ENCODE results near the gene SLC17A6. TPM values are rescaled to one million over a fixed set of nuclear protein-coding genes. Genes with fewer than 3 reads are reported as not detected.

SLC17A6 gene
- total RNA-seq, 2 experiments from 2014 or later, result not detected

DNA sequence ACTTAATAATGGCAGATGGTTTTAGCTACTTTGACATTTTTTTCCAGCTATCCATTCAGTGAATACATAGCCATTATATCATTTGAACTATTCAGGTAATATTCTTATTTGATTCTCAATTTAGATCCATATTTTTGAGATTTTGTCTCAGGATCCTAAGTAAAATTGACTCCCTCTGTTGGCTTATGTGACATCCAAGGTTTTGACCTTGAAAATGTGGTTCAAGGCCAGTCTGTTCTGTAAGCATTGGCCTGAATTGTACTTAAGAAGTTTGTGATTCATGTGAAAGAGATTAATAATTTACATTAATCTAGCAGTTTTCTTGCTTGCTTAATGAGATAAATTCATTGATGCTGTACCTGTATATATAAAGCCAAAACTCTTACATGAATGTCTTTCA lies 1.6 kb upstream of the SLC17A6 start:
- H3K9me2 ChIP-seq (ENCODE audit: insufficient read depth, low read length), result no peaks in the 10 kb centered on the region
- no peak overlapping the region for H3K4me3 ChIP-seq (ENCODE audit: low read depth, low read length, poor library complexity, severe bottlenecking)
- POLR2A ChIA-PET, result no interaction called here
- intact Hi-C loops (cut with micrococcal nuclease; ENCODE audit: unreplicated experiment), result no loop called here
- CTCF ChIA-PET (ENCODE audit: unreplicated experiment), result no interaction called here
- no peaks in the 10 kb centered on the region for H3K4me1 ChIP-seq (ENCODE audit: insufficient read depth, low read length, poor library complexity, severe bottlenecking)
- H2AFZ ChIP-seq (ENCODE audit: low read length), result no peak overlapping the region
- TF ChIP-seq, protein P1, sequence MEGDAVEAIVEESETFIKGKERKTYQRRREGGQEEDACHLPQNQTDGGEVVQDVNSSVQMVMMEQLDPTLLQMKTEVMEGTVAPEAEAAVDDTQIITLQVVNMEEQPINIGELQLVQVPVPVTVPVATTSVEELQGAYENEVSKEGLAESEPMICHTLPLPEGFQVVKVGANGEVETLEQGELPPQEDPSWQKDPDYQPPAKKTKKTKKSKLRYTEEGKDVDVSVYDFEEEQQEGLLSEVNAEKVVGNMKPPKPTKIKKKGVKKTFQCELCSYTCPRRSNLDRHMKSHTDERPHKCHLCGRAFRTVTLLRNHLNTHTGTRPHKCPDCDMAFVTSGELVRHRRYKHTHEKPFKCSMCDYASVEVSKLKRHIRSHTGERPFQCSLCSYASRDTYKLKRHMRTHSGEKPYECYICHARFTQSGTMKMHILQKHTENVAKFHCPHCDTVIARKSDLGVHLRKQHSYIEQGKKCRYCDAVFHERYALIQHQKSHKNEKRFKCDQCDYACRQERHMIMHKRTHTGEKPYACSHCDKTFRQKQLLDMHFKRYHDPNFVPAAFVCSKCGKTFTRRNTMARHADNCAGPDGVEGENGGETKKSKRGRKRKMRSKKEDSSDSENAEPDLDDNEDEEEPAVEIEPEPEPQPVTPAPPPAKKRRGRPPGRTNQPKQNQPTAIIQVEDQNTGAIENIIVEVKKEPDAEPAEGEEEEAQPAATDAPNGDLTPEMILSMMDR (conservative IDR thresholded peaks at IDR 0.05; ENCODE audit: low read length), result no peak
- TF ChIP-seq EZH2phosphoT487 (IDR thresholded peaks at IDR 0.05; ENCODE audit: borderline replicate concordance, low read depth, low read length), result no peak
- H3K9me3 ChIP-seq (ENCODE audit: low read length), result no peaks in the 10 kb centered on the region
- H3K27ac ChIP-seq (ENCODE audit: low read depth, low read length, poor library complexity, severe bottlenecking), result no peak overlapping the region
- BruUV-seq (replicated peaks), result no TSS peak
- no peak for DNase-seq (ENCODE audit: low spot score)
- H3K36me3 ChIP-seq (ENCODE audit: insufficient read depth, low read length), result no peaks in the 10 kb centered on the region
- no peaks in the 10 kb centered on the region for H3K79me2 ChIP-seq (ENCODE audit: insufficient read depth, low read depth, low read length)
- H4K20me1 ChIP-seq (ENCODE audit: insufficient read depth, low read length), result no peaks in the 10 kb centered on the region
- H3K4me2 ChIP-seq (ENCODE audit: low read length), result no peak overlapping the region

DNA sequence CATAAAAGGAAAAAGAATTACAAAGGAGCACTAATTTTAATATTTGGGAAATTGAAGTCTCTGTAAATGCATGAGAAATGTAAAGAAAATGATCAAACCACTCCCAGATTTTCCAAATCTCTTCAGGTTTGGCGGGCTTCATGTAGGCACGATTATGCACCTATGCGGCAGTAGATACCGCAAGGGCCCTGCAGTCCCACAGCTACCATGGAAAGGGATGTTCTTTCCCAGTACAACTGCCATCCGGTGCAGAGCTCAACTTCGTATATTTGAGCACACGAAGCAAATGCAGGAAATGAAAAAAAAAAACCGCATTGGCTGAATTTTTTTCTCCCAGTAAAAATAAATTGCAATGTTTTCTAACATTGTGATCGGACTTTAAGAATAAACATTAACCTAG lies 1.4 kb downstream of the SLC17A6 start:
- H3K4me2 ChIP-seq (ENCODE audit: low read length), result no peak overlapping the region
- no peaks in the 10 kb centered on the region for H3K4me1 ChIP-seq (ENCODE audit: insufficient read depth, low read length, poor library complexity, severe bottlenecking)
- H4K20me1 ChIP-seq (ENCODE audit: insufficient read depth, low read length), result no peaks in the 10 kb centered on the region
- H2AFZ ChIP-seq (ENCODE audit: low read length), result no peak overlapping the region
- H3K9me2 ChIP-seq (ENCODE audit: insufficient read depth, low read length), result no peaks in the 10 kb centered on the region
- no peaks in the 10 kb centered on the region for H3K79me2 ChIP-seq (ENCODE audit: insufficient read depth, low read depth, low read length)
- no peak for DNase-seq (ENCODE audit: low spot score)
- ChIA-PET POLR2A (no interaction called here), CTCF (ENCODE audit: unreplicated experiment) (no interaction called here)
- no peak overlapping the region for H3K4me3 ChIP-seq (ENCODE audit: low read depth, low read length, poor library complexity, severe bottlenecking)
- intact Hi-C loops (cut with micrococcal nuclease; ENCODE audit: unreplicated experiment), result no loop called here
- TF ChIP-seq, protein P1 (conservative IDR thresholded peaks at IDR 0.05; ENCODE audit: low read length), result no peak
- no peak for TF ChIP-seq EZH2phosphoT487 (IDR thresholded peaks at IDR 0.05; ENCODE audit: borderline replicate concordance, low read depth, low read length)
- no peak overlapping the region for H3K27ac ChIP-seq (ENCODE audit: low read depth, low read length, poor library complexity, severe bottlenecking)
- no TSS peak for BruUV-seq (replicated peaks)
- no peaks in the 10 kb centered on the region for H3K9me3 ChIP-seq (ENCODE audit: low read length)
- H3K36me3 ChIP-seq (ENCODE audit: insufficient read depth, low read length), result no peaks in the 10 kb centered on the region

GRCh38 chr11:22340235-22340634 lies 2.1 kb downstream of the SLC17A6 start:
- no peak overlapping the region for H3K27ac ChIP-seq (ENCODE audit: low read depth, low read length, poor library complexity, severe bottlenecking)
- H3K79me2 ChIP-seq (ENCODE audit: insufficient read depth, low read depth, low read length), result no peaks in the 10 kb centered on the region
- no peak for DNase-seq (ENCODE audit: low spot score)
- no peak for TF ChIP-seq EZH2phosphoT487 (IDR thresholded peaks at IDR 0.05; ENCODE audit: borderline replicate concordance, low read depth, low read length)
- TF ChIP-seq, protein P1 (conservative IDR thresholded peaks at IDR 0.05; ENCODE audit: low read length), result no peak
- H3K4me1 ChIP-seq (ENCODE audit: insufficient read depth, low read length, poor library complexity, severe bottlenecking), result no peaks in the 10 kb centered on the region
- intact Hi-C loops (cut with micrococcal nuclease; ENCODE audit: unreplicated experiment), result no loop called here
- H3K36me3 ChIP-seq (ENCODE audit: insufficient read depth, low read length), result no peaks in the 10 kb centered on the region
- ChIA-PET CTCF (ENCODE audit: unreplicated experiment) (no interaction called here), POLR2A (interaction anchor here (0.6 kb wide), 1 partner anchor 9 kb away, joined by 3 read pairs; no protein-coding TSS in a partner anchor)
- H3K4me3 ChIP-seq (ENCODE audit: low read depth, low read length, poor library complexity, severe bottlenecking), result no peak overlapping the region
- H3K9me3 ChIP-seq (ENCODE audit: low read length), result no peaks in the 10 kb centered on the region
- H4K20me1 ChIP-seq (ENCODE audit: insufficient read depth, low read length), result no peaks in the 10 kb centered on the region
- H3K9me2 ChIP-seq (ENCODE audit: insufficient read depth, low read length), result no peaks in the 10 kb centered on the region
- no TSS peak for BruUV-seq (replicated peaks)
- no peak overlapping the region for H2AFZ ChIP-seq (ENCODE audit: low read length)
- no peak overlapping the region for H3K4me2 ChIP-seq (ENCODE audit: low read length)
